GM18861 (cell line): ENCODE measurements around the gene RABEP2.
A peak's percentile ranks its signal among the peaks of the same experiment; 100 is the strongest.
"Not testable (repeated sequence)": the region's sequence is repeated elsewhere in the genome, so short reads cannot be mapped to it uniquely, and the experiment has no call there.

Experiments
- ATAC-seq: cut with Tn5 transposase; IDR thresholded peaks from one replicate; pipeline ENCODE4 v1.9.1; 2021; ENCODE audit not compliant: unreplicated experiment

The RABEP2 gene, protein sequence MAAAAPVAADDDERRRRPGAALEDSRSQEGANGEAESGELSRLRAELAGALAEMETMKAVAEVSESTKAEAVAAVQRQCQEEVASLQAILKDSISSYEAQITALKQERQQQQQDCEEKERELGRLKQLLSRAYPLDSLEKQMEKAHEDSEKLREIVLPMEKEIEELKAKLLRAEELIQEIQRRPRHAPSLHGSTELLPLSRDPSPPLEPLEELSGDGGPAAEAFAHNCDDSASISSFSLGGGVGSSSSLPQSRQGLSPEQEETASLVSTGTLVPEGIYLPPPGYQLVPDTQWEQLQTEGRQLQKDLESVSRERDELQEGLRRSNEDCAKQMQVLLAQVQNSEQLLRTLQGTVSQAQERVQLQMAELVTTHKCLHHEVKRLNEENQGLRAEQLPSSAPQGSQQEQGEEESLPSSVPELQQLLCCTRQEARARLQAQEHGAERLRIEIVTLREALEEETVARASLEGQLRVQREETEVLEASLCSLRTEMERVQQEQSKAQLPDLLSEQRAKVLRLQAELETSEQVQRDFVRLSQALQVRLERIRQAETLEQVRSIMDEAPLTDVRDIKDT

DNA sequence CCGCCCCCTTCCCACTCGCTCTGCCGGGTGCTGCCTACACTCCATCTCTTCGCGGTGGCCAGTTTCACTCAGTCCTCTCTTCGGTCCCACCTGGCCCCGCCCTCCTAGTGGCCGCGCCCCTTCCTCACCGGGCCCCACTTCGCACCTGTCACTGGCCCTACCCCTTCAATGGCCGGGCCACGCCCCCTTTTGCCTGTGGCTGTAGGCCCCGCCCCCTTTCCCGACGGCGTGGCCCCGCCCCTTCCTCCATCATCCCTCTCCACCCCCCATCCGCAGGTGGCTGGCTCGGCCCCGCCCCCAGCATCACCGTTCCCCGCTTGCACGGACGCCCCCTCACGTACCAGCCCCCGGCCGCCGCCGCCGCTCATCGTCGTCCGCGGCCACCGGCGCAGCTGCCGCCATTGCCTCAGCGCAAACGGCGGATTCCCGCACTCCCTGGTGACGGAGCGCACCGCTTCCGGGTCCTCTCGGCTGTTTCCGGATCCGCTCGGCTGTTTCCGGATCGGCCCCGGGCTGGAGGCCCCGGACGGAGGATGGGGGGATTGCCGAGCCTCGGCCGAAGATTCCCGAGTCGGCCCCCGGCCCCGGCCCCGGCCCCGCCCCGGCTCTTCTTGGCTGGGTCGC lies at the start of gene RABEP2:
Gene RABEP2 (minus strand): TSS at position 477 of the 624 bp plus-strand sequence. CDS start 75 bp downstream, at position 402.
- ATAC-seq: peak; percentile 38

DNA sequence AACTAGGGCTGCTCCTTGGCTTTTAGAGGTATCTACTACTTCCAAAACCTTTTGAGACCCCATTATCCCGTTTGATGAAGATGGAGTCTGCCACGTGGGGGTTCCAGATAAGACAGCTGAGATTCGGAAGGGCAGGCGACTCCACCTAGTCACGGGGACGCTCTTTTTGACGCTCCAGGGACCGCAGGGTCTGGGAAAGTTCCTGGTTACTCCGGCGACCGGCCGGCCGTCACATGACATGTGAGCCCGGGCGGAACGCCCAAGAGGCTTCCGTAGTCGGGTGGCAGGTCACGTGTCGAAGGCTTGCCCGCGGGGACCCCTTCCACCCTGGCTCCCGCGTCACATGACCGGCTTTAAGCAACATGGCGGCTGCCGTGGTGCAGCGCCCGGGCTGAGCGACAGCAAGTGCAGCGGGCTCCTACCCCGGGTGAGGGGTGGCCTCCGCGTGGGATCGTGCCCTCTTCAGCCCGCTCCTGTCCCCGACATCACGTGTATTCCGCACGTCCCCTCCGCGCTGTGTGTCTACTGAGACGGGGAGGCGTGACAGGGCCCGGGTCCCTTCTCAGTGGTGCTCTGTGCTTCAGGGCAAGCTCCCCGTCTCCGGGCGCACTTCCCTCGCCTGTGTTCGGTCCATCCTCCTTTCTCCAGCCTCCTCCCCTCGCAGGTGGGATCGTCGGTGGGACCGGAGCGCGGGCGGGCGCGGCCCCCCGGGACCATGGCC lies 49.6 kb upstream of the RABEP2 start, which contains the start of gene SPNS1:
Gene SPNS1 (plus strand): TSS at position 342 of the 721 bp plus-strand sequence. CDS start 374 bp downstream, at position 716.
- peak; percentile 80 for ATAC-seq

DNA sequence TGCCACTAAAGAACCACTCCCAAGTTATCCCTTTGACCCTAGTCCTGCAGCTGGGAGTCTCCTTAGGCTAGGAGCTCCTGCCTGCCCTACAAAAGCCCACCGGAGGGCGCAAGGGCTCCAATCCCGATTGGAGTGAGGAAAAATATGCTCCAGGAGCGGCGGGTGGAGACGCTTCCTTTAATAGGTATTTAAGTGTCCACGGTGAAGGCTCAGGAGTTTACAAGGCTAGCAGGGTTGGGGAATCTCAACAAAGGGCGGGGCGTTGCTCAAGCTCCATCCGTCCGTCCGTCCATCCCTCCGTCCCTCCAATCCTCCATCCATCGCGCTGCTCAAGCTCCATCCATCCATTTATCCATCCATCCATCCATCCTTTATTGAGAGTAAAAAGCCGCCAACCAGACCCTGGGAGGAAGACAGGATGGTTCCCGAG lies 49.0 kb upstream of the RABEP2 start:
- no peak for ATAC-seq

GRCh38 chr16:28969696-28970095 lies 44.7 kb upstream of the RABEP2 start:
- ATAC-seq: not testable (repeated sequence)

DNA sequence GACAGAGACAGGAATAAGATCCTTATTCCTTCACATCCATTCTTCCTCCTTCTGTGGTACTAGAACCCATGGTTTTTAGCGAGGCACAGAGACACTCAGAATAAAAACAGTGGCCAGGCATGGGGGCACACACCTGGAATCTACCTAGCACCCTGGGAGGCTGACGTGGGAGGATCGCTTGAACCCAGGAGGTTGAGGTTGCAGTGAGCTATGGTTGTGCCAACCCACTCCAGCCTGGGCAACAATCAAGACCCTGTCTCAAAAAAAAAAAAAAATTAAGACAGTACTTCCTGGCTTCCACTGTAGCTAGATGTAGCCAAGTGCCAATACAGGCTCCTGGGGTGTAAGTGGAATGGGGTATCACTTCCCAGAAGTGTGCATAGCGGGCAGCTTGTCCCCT lies 42.1 kb upstream of the RABEP2 start:
- no peak for ATAC-seq

DNA sequence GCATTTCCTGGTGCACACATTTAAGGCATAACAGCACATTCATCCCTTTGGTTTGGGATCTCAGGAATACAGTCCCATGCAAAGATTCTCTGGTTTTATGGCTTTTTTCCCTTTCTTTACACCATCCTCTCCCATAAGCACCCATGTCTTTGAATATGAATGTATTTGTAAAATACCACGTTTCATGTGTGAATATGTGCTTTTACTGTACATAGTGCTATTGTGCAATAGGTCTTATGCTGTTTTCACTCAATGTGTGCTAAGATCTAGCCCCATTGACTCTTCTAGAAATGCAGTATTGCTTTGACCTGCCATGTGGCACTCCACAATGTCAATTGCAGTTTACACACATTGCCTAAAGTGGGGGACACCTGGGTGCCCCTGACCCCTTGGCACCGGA lies 39.5 kb upstream of the RABEP2 start:
- no peak for ATAC-seq

DNA sequence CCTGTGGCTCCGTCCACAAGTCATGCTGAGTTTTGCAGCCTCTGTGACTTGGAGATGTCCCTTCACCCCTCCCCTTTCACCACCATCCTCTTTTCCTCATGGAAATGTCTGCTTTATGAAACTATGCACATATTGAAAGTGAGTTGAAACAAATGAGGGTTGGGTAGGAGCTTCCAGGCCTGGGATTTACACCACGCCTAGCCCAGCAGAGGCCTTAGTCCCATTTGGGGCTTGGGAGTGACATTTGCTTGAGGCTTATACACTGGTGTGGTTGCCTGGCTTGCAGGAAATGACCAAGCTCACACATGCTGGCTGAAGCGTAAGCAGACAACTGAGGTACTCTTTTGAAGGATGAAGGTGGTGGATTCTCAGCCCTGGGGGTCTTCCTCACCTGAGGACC lies 39.0 kb upstream of the RABEP2 start:
- ATAC-seq: no peak

- ATAC-seq: no peak
Observed at GRCh38 chr16:28958836-28959235, 33.8 kb upstream of the RABEP2 start.

GRCh38 chr16:28958216-28958615 lies 33.2 kb upstream of the RABEP2 start:
- no peak for ATAC-seq

- no peak for ATAC-seq
Observed at GRCh38 chr16:28951410-28951943, 26.4 kb upstream of the RABEP2 start.

DNA sequence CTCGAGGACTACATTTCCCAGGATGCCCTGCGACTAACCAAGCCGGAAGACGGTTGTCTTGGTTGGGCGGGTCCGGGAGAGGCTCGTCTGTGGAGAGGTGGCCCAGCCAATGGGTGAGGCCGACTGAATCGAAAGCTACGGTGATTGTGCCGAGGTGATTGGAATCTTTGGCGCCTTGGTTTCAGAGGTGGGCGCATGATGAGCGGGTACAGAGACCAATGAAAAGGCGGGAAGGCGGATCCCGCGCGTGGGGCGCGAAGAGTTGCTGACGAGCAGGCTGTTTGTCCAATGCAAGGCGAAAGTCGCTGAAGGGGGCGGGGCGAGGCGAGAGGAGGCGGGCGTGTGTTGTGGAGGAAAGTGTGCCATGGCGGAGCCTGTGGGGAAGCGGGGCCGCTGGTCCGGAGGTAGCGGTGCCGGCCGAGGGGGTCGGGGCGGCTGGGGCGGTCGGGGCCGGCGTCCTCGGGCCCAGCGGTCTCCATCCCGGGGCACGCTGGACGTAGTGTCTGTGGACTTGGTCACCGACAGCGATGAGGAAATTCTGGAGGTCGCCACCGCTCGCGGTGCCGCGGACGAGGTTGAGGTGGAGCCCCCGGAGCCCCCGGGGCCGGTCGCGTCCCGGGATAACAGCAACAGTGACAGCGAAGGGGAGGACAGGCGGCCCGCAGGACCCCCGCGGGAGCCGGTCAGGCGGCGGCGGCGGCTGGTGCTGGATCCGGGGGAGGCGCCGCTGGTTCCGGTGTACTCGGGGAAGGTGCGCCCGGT lies 25.8 kb upstream of the RABEP2 start, which contains the start of gene NFATC2IP:
Gene NFATC2IP (plus strand): TSS at position 290 of the 762 bp plus-strand sequence. CDS start 75 bp downstream, at position 365.
- ATAC-seq: peak; percentile 92

DNA sequence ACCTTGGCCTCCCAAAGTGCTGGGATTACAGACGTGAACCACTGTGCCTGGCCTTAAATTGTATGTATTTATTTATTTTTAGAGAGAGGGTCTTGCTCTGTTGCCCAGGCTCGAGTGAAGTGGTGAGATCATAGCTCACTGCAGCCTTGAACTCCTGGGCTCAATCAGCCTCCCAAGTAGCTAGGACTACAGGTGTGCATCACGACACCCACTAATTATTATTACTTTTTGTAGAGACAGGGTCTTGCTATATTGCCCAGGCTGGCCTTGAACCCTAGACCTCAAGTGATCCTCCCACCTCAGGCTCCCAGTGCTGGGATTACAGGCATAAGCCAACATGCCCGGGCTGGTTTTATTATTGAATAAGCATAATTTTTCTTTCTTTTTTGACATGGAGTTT lies 21.6 kb upstream of the RABEP2 start:
- ATAC-seq: no peak

DNA sequence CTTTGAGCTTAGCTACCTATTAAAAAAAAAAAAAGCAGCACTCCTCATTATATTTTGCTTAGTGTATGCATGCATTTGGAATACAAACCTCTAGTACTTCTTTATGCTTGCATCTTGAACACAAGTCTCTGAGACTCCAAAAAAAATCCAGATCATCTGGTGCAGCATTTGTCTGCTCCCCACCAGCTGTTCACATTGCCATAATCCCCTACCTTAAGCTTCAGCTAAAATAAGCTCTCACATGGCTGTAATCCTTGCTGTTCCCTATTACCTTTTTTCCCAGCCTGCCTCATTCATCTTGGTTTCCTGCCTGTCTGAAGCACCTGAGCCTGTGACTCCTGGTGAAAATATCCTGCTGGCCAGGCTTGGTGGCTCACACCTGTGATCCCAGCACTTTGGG lies 18.2 kb upstream of the RABEP2 start:
- ATAC-seq: no peak

GRCh38 chr16:28939825-28940224 lies 14.8 kb upstream of the RABEP2 start:
- ATAC-seq: not testable (repeated sequence)

DNA sequence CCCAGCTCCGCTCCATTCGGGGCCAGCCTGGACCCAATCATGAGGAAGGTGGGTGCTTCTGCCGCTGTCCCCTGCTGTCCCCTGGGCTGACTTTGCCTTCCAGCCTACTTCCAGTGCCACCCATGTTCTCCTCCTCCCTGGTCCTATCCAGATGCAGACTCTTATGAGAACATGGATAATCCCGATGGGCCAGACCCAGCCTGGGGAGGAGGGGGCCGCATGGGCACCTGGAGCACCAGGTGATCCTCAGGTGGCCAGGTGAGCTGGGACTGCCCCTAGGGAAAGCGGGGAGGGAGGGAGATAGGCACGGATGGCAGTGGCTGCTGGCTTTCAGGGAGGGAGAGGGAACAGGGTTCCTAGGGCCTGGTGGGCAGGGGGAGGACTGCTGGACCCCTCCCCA lies 13.7 kb upstream of the RABEP2 start:
- no peak for ATAC-seq

DNA sequence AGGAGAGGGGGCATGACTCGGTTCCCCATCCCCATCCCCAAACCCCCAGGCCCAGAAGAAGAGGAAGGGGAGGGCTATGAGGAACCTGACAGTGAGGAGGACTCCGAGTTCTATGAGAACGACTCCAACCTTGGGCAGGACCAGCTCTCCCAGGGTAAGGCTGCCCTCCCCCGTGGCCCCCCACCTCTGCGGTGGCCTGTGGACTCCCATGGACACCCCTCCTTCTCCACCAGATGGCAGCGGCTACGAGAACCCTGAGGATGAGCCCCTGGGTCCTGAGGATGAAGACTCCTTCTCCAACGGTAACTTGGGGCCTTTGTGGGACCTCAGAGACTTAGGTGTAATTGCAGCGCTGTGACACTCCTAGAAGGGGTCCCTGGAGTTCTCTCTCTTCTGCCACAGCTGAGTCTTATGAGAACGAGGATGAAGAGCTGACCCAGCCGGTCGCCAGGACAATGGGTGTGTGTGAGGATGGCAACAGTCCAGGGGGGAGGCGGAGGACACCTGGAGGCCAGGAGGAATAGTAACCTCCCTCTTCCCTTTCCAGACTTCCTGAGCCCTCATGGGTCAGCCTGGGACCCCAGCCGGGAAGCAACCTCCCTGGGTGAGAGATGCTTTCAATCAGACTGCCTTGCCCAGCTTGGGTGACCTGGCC lies 12.3 kb upstream of the RABEP2 start:
- ATAC-seq: no peak

- ATAC-seq: no peak
Observed at GRCh38 chr16:28936784-28937155, 11.7 kb upstream of the RABEP2 start.

GRCh38 chr16:28935924-28936783 lies 11.1 kb upstream of the RABEP2 start:
- ATAC-seq: peak; percentile 68

GRCh38 chr16:28935346-28935745 lies 10.3 kb upstream of the RABEP2 start:
- ATAC-seq: no peak
